Progenitor cell of endocrine pancreas (in vitro differentiated cells): ENCODE results near the gene TPX2. TPM values are rescaled to one million over a fixed set of nuclear protein-coding genes. Genes with fewer than 3 reads are reported as not detected.

Source experiments
- DNase-seq: peaks from one replicate; pipeline ENCODE4 v3.0.0; 2021; ENCODE audit warnings: low spot score; ENCODE audit not compliant: unreplicated experiment
- H3K27ac Mint-ChIP-seq: 2 replicates; pipeline ENCODE4 v1.8.0; 2021; ENCODE audit warnings: mild to moderate bottlenecking, moderate library complexity, mixed read lengths
- H3K27me3 Mint-ChIP-seq: 2 replicates; pipeline ENCODE4 v1.8.0; 2021; ENCODE audit warnings: mixed read lengths
- H3K36me3 Mint-ChIP-seq: 2 replicates; pipeline ENCODE4 v1.8.0; 2022; ENCODE audit warnings: mixed read lengths; ENCODE audit not compliant: insufficient read depth
- H3K4me1 Mint-ChIP-seq: 2 replicates; pipeline ENCODE4 v1.8.0; 2021; ENCODE audit warnings: low read depth, mixed read lengths
- H3K4me3 Mint-ChIP-seq: 2 replicates; pipeline ENCODE4 v1.8.0; 2021; ENCODE audit warnings: low read depth, mild to moderate bottlenecking, moderate library complexity, mixed read lengths
- H3K9me3 Mint-ChIP-seq: 2 replicates; pipeline ENCODE4 v1.8.0; 2021; ENCODE audit warnings: low read depth, mixed read lengths
- total RNA-seq: library from RNA; stranded (reverse); gene quantifications from 2 replicates; pipeline ENCODE4 v1.2.1, GENCODE V29; 2021
- TF ChIP-seq, protein P1 (sequence below): fragments of 200-600 bp; sonication (generic); IDR thresholded peaks from one replicate; pipeline ENCODE4 v1.5.0; 2021; ENCODE audit warnings: antibody characterized with exemption, mild to moderate bottlenecking; ENCODE audit not compliant: unreplicated experiment

The TPX2 gene
- total RNA-seq, 1 donor from 2014 or later, result 77.0 TPM

DNA sequence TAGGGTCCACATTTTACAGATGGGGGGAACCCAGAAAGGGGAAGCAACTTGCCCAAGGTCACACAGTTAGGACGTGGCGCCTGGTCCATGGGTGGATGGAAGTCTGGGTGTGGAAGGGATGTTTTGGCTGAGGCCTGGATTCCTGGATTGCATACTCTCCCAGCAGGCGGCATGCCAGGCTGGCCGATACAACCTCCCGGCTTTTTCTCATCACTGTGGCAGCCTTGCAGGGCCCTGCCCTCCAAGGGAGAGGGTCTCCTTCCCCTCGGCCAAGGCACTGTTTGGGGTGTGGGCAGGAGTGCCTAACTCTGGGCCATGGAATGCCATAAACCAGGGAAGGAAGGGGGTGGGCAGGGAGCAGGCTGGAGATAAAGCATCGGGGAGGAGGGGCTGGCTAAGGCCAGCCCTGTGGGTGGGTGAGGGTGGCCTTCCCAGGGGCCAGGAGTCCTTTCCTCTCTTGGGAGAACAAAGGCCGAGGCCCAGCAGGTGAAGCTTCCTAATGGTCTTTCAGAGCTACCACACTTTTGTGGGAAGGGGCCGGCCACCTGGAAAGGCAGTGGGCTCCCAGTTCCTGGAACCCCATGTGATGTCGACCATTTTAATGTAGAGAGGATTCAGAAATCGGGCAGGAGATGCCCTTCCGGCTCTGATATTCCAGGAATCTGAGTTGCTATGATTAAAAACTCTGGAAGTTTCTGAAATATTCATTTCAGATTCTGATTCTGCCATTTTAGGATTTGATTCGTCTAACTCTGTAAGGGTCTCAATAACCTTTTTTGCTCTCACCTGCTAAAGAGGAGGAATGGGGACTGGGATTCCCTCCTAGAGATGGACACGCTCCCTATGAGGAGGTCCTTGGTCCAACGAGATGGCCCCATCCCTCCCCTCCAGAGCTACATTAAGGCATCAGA lies 102.1 kb downstream of the TPX2 start:
- TF ChIP-seq, protein P1, sequence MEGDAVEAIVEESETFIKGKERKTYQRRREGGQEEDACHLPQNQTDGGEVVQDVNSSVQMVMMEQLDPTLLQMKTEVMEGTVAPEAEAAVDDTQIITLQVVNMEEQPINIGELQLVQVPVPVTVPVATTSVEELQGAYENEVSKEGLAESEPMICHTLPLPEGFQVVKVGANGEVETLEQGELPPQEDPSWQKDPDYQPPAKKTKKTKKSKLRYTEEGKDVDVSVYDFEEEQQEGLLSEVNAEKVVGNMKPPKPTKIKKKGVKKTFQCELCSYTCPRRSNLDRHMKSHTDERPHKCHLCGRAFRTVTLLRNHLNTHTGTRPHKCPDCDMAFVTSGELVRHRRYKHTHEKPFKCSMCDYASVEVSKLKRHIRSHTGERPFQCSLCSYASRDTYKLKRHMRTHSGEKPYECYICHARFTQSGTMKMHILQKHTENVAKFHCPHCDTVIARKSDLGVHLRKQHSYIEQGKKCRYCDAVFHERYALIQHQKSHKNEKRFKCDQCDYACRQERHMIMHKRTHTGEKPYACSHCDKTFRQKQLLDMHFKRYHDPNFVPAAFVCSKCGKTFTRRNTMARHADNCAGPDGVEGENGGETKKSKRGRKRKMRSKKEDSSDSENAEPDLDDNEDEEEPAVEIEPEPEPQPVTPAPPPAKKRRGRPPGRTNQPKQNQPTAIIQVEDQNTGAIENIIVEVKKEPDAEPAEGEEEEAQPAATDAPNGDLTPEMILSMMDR, result no peak
- no peak overlapping the region for H3K27ac Mint-ChIP-seq

GRCh38 chr20:31841928-31842327 lies 102.8 kb downstream of the TPX2 start:
- Mint-ChIP-seq H3K27me3 (peaks cover 3% of the 10 kb centered on the region), H3K36me3 (no peaks in the 10 kb centered on the region), H3K9me3 (no peaks in the 10 kb centered on the region), H3K4me3 (no peak overlapping the region), H3K27ac (no peak overlapping the region), H3K4me1 (peaks cover 3% of the 10 kb centered on the region)
- TF ChIP-seq, protein P1, result no peak
- no peak for DNase-seq

More for the DNA sequence above, 102.1 kb downstream of the TPX2 start:
- Mint-ChIP-seq H3K4me1 (peaks cover 3% of the 10 kb centered on the region), H3K36me3 (no peaks in the 10 kb centered on the region), H3K27me3 (peaks cover 2% of the 10 kb centered on the region), H3K9me3 (no peaks in the 10 kb centered on the region), H3K4me3 (no peak overlapping the region)
- no peak for DNase-seq

DNA sequence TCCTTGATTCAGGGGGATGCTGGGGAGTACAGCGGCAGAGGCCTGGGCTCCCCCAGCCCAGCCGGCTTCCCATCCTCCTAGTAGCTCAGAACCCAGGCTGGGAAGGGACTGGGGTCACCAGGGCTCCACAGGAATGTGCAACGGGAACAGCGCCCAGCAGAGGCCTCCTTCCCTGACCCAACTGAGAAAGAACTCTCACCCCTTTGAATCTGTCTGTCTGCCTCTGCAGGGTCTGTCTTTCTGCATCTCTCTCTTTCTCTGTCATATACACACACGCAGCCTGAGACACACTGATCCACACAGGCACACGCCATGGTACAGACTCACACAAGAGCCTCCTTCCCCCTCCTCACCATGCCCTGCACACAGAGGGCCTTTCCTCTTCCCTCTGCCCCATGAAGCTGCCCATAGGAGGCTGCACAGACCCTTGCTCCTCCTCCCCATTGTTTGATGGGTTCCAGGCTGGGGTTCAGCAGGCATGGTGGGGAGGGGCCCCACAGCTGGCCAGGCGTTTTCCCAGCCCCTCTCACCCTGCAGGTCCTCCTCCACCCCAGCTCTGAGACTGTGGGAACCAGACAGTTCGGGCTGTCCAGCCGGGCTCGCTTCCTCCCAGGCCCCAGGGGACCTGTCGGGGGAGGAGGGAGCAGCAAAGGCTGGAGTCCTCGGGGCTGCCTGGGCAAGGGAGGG lies 103.5 kb downstream of the TPX2 start:
- Mint-ChIP-seq H3K4me3 (no peak overlapping the region), H3K36me3 (no peaks in the 10 kb centered on the region), H3K4me1 (peaks cover 3% of the 10 kb centered on the region), H3K9me3 (no peaks in the 10 kb centered on the region), H3K27me3 (peaks cover 7% of the 10 kb centered on the region), H3K27ac (no peak overlapping the region)
- DNase-seq, result no peak
- TF ChIP-seq, protein P1, result no peak

GRCh38 chr20:31843288-31843687 lies 104.2 kb downstream of the TPX2 start:
- H3K4me1 Mint-ChIP-seq, result peaks cover 3% of the 10 kb centered on the region
- no peak overlapping the region for H3K27ac Mint-ChIP-seq
- TF ChIP-seq, protein P1, result no peak
- no peaks in the 10 kb centered on the region for H3K9me3 Mint-ChIP-seq
- no peaks in the 10 kb centered on the region for H3K36me3 Mint-ChIP-seq
- peaks cover 13% of the 10 kb centered on the region for H3K27me3 Mint-ChIP-seq
- no peak overlapping the region for H3K4me3 Mint-ChIP-seq
- DNase-seq, result no peak

DNA sequence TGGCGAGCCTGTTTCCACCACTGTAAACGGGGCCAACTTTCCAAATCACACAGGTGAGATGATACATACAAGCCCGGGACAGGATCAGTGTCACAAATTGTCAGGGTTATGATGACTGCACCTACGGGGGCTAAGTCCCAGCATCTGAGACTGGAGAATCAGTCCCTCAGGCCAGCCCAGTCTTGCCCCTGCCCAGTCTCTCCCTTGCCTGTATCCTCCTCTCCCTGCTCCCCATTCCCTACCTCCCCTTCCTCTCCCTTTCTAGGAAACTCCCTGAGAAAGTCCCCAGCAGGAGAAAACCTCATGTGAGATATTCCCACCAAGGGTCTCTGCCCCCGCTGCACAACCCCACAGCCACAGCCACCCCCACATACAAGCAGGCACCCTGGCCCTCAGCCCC lies 104.8 kb downstream of the TPX2 start:
- Mint-ChIP-seq H3K4me3 (no peak overlapping the region), H3K27ac (no peak overlapping the region)

More for the DNA sequence above, 104.8 kb downstream of the TPX2 start:
- Mint-ChIP-seq H3K36me3 (no peaks in the 10 kb centered on the region), H3K9me3 (no peaks in the 10 kb centered on the region), H3K27me3 (peaks cover 19% of the 10 kb centered on the region), H3K4me1 (peaks cover 3% of the 10 kb centered on the region)
- no peak for DNase-seq
- TF ChIP-seq, protein P1, result no peak
